PFSK-1 (cell line): ENCODE measurements around the gene KRTAP20-4.

ENCODE experiments used
- FOXP2 ChIP-seq: optimal IDR thresholded peaks from 2 replicates; pipeline ENCODE3; 2011; ENCODE audit warnings: borderline replicate concordance, control low read depth, inconsistent platforms; ENCODE audit not compliant: insufficient read depth; ENCODE audit errors: extremely low read length, extremely low read depth
- POLR2AphosphoS5 ChIP-seq: IDR thresholded peaks from 2 replicates; pipeline ENCODE4 v1.6.1; 2012; ENCODE audit warnings: low read depth, mild to moderate bottlenecking, control low read depth, low read length, moderate library complexity
- REST ChIP-seq, 2 experiments: IDR thresholded peaks; 2 replicates each; pipeline versions ENCODE4 v1.6.1 to v1.8.0; 2011 to 2012; ENCODE audit warnings: low read depth in 2 of 2, low read length in 2 of 2, control low read depth in 1 of 2, inconsistent platforms in 1 of 2, mild to moderate bottlenecking in 1 of 2, moderate library complexity in 1 of 2; ENCODE audit not compliant: insufficient read depth in 1 of 2
- SIN3A ChIP-seq: IDR thresholded peaks from 2 replicates; pipeline ENCODE4 v1.6.1; 2012; ENCODE audit warnings: mild to moderate bottlenecking, low read length, moderate library complexity, borderline replicate concordance; ENCODE audit not compliant: insufficient read depth
- TAF1 ChIP-seq: IDR thresholded peaks from 2 replicates; pipeline ENCODE4 v1.6.1; 2012; ENCODE audit warnings: low read length, control low read depth, borderline replicate concordance; ENCODE audit not compliant: insufficient read depth

- TF ChIP-seq REST (IDR thresholded peaks at IDR 0.05; ENCODE audit: insufficient read depth in 1 of 2, low read depth in 2 of 2, low read length in 2 of 2) = no peak
- no peak for TF ChIP-seq POLR2AphosphoS5
- no peak for TF ChIP-seq SIN3A
- no peak for TF ChIP-seq TAF1
- no peak for TF ChIP-seq FOXP2
Observed at GRCh38 chr21:30642564-30642963, 22.1 kb downstream of the KRTAP20-4 start, which contains the start of gene KRTAP20-3.
